ENCODE results near the gene LSR. TPM values are rescaled to one million over a fixed set of nuclear protein-coding genes. Genes with fewer than 3 reads are reported as not detected.

LSR gene
- total RNA-seq, 1 donor from 2014 or later, result 79.1 TPM

DNA sequence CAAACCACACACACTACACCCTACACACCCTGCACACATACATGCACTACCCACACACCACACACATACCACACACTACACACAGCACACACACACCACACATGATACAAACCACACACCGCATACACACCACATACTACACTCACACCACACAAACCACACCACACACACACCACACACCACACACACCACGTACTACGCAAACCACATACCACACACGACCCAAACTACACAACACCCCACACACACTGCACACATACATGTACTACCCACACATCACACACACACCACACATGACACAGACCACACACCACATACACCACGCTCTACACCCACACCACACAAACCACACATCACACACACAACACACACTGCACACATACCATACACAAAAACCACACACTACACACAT lies 49.8 kb downstream of the LSR start:
- H3K4me1 ChIP-seq, result no peaks in the 10 kb centered on the region
- H3K36me3 ChIP-seq, result no peaks in the 10 kb centered on the region
- no peak overlapping the region for H3K4me3 ChIP-seq
- H3K27ac ChIP-seq, result no peak overlapping the region
- no peak for DNase-seq
- no peaks in the 10 kb centered on the region for H3K9me3 ChIP-seq
- TF ChIP-seq CTCF (IDR thresholded peaks at IDR 0.05), result no peak
- intact Hi-C loops (cut with DNase I), result no loop called here
- no peak for ATAC-seq
- H3K27me3 ChIP-seq, result peaks cover under 1% of the 10 kb centered on the region

DNA sequence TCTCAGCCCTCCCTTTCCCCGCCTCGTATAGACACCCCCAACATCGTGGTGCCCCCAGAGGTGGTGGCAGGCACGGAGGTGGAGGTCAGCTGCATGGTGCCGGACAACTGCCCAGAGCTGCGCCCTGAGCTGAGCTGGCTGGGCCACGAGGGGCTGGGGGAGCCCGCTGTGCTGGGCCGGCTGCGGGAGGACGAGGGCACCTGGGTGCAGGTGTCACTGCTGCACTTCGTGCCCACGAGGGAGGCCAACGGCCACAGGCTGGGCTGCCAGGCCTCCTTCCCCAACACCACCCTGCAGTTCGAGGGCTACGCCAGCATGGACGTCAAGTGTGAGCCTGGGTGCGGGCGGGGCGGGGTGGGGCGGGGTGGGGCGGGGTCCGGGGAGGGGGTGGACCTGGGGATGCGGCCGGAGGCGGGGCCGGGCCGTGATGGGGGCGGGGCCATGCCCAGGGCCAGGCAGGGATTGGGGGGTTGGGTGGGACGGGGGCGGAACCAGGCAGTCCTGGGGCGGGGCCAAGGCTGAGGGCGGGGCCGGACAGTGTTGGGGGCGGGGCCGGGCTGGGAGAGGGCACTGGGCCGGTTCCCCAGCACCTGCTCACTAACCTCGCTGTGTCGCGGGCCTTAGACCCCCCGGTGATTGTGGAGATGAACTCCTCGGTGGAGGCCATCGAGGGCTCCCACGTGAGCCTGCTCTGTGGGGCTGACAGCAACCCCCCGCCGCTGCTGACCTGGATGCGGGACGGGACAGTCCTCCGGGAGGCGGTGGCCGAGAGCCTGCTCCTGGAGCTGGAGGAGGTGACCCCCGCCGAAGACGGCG lies 50.9 kb downstream of the LSR start:
- H3K9me3 ChIP-seq, result no peaks in the 10 kb centered on the region
- H3K27me3 ChIP-seq, result no peaks in the 10 kb centered on the region
- no peaks in the 10 kb centered on the region for H3K36me3 ChIP-seq
- intact Hi-C loops (cut with DNase I), result no loop called here
- DNase-seq (no peak), ATAC-seq (peak; percentile 63)
- no peaks in the 10 kb centered on the region for H3K4me1 ChIP-seq
- no peak overlapping the region for H3K4me3 ChIP-seq
- no peak overlapping the region for H3K27ac ChIP-seq
- no peak for TF ChIP-seq CTCF (IDR thresholded peaks at IDR 0.05)

- H3K4me1 ChIP-seq, result no peaks in the 10 kb centered on the region
- H3K36me3 ChIP-seq, result no peaks in the 10 kb centered on the region
- H3K27ac ChIP-seq, result no peak overlapping the region
- intact Hi-C loops (cut with DNase I), result no loop called here
- H3K27me3 ChIP-seq, result no peaks in the 10 kb centered on the region
- H3K9me3 ChIP-seq, result no peaks in the 10 kb centered on the region
- H3K4me3 ChIP-seq, result no peak overlapping the region
- no peak for ATAC-seq
- TF ChIP-seq CTCF (IDR thresholded peaks at IDR 0.05), result no peak
- DNase-seq, result no peak
Measured at GRCh38 chr19:35300339-35300649, 51.5 kb downstream of the LSR start.

DNA sequence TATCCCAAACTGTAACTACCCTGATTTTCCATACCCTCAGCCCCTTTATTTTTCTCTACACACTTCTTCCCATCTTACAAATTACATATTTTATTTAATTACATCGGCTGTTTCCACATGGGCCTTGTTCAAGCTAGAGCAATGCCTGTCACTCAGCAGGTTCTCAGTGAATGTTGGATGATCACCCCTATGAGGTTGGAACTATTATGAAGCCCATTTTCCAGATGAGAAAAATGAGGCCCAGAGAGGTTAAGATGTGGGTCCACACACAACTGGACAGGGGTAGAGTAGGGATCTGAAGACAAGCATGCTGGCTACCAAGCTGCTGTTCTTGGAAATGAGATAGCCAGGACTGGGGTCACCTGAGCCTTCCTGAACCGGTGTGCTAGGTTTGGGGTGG lies 53.2 kb downstream of the LSR start:
- intact Hi-C loops (cut with DNase I), result no loop called here
- ATAC-seq, result no peak

GRCh38 chr19:35302446-35302845 lies 53.6 kb downstream of the LSR start:
- Histone ChIP-seq H3K27ac (no peak overlapping the region), H3K27me3 (no peaks in the 10 kb centered on the region), H3K36me3 (no peaks in the 10 kb centered on the region), H3K4me1 (no peaks in the 10 kb centered on the region), H3K9me3 (no peaks in the 10 kb centered on the region), H3K4me3 (no peak overlapping the region)
- intact Hi-C loops (cut with DNase I), result no loop called here
- no peak for TF ChIP-seq CTCF (IDR thresholded peaks at IDR 0.05)
- no peak for ATAC-seq
- DNase-seq, result no peak

More for the DNA sequence above, 53.2 kb downstream of the LSR start:
- DNase-seq, result no peak
- no peak for TF ChIP-seq CTCF (IDR thresholded peaks at IDR 0.05)
- no peaks in the 10 kb centered on the region for H3K9me3 ChIP-seq
- no peaks in the 10 kb centered on the region for H3K4me1 ChIP-seq
- no peak overlapping the region for H3K27ac ChIP-seq
- no peaks in the 10 kb centered on the region for H3K36me3 ChIP-seq
- no peak overlapping the region for H3K4me3 ChIP-seq
- no peaks in the 10 kb centered on the region for H3K27me3 ChIP-seq
